GM18909 (cell line): ENCODE results near the gene ENPP6.
A peak's percentile ranks its signal among the peaks of the same experiment; 100 is the strongest.

Experiments
- ATAC-seq: cut with Tn5 transposase; IDR thresholded peaks from one replicate; pipeline ENCODE4 v1.9.1; 2021; ENCODE audit warnings: mild to moderate bottlenecking; ENCODE audit not compliant: unreplicated experiment, poor library complexity

ENPP6 gene

GRCh38 chr4:184217634-184218033, at the start of gene ENPP6:
TSS of gene ENPP6 (minus strand) at chr4:184217873. CDS start at chr4:184217819, 54 bp downstream.
- ATAC-seq: no peak

- no peak for ATAC-seq
Observed at GRCh38 chr4:184267206-184267608, 49.5 kb upstream of the ENPP6 start.

DNA sequence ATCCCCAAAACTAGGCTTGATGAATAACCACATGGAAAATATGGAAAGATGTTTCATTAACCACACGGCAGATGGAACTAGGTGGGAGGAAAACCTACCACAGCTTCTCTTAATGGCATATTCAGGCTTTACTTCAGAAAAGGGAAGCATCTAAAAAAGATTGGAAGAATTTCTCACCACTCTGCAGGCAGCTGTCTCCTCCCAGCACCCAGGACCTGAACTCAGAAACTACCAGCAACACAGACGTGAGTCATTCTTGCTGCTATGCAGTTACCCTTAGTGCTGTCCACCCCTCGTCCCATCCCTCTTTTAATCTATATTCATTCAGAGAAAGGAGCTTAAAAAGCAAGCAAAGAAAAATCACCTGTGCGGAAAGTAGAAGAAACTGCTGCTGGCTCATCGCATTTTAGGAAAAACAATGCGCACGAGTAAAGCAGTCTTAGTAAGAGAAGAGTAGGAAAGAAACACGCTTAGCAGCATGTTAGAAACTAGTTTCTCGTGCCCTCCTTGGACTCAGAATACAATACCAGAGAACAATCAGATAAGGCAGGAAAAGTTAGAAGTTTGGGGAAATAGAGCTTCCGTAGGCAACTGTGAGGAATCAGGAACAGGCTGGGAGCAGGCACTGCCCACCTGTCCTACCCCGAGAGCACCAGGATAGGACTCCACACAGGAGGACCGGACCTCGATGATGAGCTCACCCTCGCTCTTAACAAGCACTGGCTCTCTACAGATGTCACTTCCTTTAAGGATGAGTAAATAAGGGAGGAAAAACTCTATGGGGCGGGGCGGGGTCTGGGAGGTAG, 48.1 kb upstream of the ENPP6 start:
- no peak for ATAC-seq

DNA sequence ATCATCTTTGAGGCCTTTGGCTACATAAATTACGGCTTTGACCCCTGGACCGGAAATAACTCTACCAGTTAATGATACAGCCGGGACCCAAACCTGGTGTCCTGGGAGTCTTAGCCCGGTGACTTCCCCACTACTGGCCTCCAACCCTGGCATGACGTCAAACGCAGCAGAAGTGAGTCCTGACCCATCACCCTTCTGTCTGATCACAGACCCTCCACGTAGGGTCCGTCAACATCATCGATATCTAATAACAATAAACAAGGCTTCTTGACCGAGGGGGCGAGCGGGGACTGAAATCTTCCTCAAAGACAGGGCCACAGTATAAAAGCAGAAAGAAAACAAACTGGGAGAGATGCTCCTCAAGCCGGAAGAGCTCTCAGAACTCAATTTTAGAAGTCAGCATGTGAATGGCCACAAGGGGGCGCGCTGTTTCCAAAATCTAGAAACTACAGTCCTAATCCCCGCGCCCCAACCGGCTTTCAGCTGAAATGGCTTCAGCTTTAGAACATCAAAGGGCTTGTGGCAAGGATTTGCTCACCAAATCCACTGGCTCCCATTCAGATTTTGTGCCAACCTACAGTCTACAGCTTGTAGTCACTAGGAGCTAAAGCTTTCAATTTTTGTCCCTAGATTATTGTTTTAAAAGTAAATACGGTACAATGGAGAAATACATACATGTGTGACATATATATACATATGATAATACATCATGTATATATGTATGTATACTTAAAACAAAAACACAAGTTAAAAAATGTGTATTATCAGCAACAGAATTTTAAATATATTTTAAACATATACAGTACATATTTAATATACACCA, 46.4 kb upstream of the ENPP6 start:
- ATAC-seq: peak; percentile 29

- ATAC-seq: no peak
Observed at GRCh38 chr4:184263461-184263860, 45.8 kb upstream of the ENPP6 start.

DNA sequence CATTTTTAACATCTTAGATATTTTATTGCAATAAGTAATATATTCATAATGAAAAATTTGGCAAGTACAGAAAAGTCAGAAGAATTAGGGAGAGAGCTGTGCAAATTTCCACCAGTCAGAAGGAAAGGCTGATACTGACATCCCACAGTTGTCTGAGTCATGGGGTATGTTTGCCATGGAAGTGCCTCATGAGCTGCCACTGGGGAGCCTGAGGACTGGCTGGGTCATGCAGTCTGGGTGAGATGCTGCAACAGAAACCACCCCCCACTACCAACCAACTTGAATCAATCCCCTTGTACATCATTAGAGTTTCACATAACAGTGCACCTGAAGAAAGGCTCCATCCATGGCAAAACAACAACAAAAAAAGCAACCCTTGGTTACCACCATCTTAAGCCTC, 45.2 kb upstream of the ENPP6 start:
- no peak for ATAC-seq

DNA sequence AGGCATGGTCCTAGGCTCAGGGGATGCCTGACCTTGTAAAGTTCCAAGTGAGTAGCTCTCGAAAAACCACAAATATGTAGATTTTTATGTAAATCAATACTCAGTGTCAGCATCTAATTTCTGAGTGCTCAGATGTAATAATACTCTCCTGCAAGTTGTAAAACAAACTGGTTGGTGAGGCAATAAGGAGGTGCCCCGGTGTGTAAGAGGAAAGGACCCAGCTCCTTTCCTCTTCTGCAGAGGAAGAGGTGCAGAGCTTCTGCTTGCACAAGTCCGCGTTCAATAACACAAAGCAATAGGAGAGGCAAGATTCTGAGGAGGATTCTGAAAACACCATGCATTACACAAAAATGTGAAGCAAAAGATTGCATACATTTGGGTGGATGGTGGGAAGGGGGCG, 43.6 kb upstream of the ENPP6 start:
- no peak for ATAC-seq

DNA sequence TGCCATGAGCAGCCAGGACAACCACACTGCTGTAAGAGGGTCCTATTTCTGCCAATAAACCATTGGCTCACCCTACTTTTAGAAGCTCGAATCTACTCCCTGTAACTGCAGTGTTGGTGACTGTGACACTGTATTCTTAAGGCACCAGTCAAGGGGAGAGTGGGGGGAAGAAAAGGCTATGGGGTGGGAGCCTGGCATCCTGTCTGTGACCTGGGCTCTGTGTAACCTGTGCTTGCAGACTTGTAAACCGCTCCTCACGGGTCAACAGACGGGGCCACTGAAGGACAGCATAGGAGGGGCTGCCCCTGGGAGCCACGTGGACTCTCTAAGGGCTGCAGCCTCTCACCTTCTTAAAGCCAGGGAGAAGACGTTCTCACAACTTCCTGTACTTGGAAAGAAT, 42.2 kb upstream of the ENPP6 start:
- no peak for ATAC-seq

- no peak for ATAC-seq
Observed at GRCh38 chr4:184259081-184259480, 41.4 kb upstream of the ENPP6 start.

DNA sequence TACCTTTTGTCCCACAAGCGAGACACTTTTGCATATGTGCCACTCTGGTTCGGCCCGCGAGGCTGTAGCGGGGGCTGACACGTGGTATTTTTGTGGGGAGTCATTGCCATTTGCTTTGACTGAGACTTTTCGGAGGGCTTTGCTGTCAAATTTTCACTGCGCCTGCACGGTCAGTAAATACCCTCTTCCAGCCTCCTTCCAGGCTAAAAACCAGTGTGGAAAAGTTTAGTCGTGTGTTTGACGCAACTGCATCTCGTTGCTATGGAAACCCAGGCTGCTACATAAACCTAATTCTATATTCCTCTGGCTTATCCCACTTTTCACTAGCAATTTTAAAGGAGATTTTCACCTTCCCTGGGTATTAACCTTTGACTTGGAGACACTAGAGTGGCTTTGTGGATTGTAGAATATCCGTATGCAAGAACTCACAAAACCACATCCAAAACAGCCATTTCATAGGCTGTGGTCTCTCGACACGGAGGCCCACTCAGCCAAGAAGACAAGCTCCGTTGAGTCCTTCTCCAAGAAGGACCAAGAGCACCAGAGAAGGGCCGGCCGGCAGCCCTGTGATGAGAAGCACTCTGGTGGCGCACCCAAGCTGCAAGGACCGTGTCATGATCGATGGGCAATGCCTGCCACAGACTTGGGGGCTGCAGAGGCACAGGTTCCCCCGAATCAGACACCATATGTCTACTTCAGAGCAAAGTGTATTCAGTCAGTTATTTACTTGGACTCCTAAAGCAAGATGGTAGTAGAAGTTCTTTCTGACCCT, 38.4 kb upstream of the ENPP6 start:
- no peak for ATAC-seq

GRCh38 chr4:184255361-184255760, 37.7 kb upstream of the ENPP6 start:
- ATAC-seq: no peak

DNA sequence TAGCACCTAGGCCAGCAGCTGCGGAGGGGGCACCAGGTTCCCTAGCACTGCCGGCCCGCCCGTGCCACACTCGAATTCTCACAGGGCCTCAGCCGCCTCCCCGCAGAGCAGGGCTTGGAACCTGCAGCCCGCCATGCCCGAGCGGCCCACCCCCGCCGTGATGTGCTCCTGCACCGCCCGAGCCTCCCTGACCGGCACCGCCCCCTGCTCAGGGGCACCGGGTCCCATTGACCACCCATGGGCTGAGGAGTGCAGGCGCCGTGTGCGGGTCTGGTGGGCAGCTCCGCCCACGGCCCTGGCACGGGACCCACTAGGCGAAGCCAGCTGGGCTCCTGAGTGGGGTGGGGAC, 35.4 kb upstream of the ENPP6 start:
- no peak for ATAC-seq

- no peak for ATAC-seq
Observed at GRCh38 chr4:184252136-184253071, 34.7 kb upstream of the ENPP6 start.

- no peak for ATAC-seq
Observed at GRCh38 chr4:184251670-184251980, 34.0 kb upstream of the ENPP6 start.

GRCh38 chr4:184250795-184251669, 33.4 kb upstream of the ENPP6 start:
- ATAC-seq: peak; percentile 59

DNA sequence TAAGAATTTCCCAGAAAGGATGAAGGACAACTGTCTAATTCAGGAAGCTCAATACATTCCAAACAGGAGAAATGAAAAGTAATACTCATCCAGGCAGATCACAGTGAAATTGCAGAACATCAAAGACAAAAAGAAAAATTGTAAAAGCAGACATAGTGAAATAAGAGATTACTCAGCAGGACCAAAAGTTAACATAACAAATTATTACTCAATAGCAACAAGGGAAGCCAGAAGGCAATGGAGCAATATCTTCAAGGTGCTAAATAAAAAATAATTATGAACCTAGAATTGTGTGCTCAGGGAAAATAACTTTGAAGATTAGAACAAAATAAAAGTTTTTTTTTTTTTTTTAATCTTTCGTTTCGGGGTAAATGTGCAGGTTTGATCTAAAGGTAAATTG, 30.5 kb upstream of the ENPP6 start:
- ATAC-seq: no peak

GRCh38 chr4:184247421-184247820, 29.7 kb upstream of the ENPP6 start:
- no peak for ATAC-seq

GRCh38 chr4:184246426-184246825, 28.8 kb upstream of the ENPP6 start:
- no peak for ATAC-seq

DNA sequence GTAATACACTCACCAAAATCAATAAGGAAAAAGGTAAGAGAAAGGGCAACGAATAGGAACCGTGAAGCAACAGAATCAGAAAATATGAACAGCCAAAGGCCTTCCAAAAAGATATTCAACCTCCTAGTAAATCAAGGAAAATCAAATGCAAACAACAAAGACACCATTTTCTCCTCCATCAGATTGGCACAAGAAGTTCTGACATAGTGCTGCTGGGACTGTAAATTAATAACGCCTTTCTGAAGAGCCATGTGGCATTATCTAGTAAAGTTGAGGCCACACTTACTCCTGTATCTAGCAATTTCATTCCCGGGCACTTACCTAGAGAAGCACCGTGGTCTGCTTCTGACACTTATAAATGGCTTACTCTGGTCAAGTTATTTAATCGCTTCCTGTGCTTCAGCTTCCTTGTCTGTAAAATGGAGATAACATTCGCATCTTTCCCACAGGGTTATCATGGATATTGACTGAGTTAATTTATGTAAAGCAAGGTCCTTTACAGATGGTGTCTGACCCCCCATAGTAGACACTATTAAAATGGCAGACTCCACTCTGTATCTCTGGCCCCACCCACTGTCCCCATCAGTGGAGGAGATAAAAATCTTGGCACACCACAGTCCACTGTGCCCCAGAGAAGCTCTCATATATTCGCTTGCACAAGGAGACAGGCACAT, 20.5 kb upstream of the ENPP6 start:
- ATAC-seq: no peak
